T-helper 1 cell treated with Interleukin-12 subunit alpha and Interleukin-12 subunit beta and Interleukin-4 antibody, amounts not matched to agents 30 ng/mL and 1 ng/mL, for 36 hours (primary cell): Measurements from ENCODE around the gene DPH1. TPM values are rescaled to one million over a fixed set of nuclear protein-coding genes. Genes with fewer than 3 reads are reported as not detected.

ENCODE experiments used
- intact Hi-C: fragments of 100-400 bp; cut with micrococcal nuclease; formaldehyde crosslinking; loops from one replicate; pipeline ENCODE4 v1.15.1; 2024
- total RNA-seq: library from RNA; stranded (reverse); gene quantifications from 2 replicates; pipeline ENCODE4 v1.2.3, GENCODE V29; 2022

DPH1 gene
- total RNA-seq, 1 donor from 2014 or later, result 48.8 TPM

GRCh38 chr17:2076087-2076984, 46.4 kb downstream of the DPH1 start:
- intact Hi-C loops, result no loop called here

GRCh38 chr17:2077040-2077439, 47.1 kb downstream of the DPH1 start:
- intact Hi-C loops, result no loop called here

- intact Hi-C loops, result no loop called here
Measured at GRCh38 chr17:2081564-2081963, 51.6 kb downstream of the DPH1 start.

GRCh38 chr17:2082003-2082781, 52.2 kb downstream of the DPH1 start:
- intact Hi-C loops, result no loop called here

- intact Hi-C loops, result no loop called here
Measured at GRCh38 chr17:2083613-2084035, 53.7 kb downstream of the DPH1 start.

- intact Hi-C loops, result no loop called here
Measured at GRCh38 chr17:2084036-2084765, 54.2 kb downstream of the DPH1 start.

GRCh38 chr17:2084766-2085647, 55.1 kb downstream of the DPH1 start:
- intact Hi-C loops, result loop anchor here (5.0 kb wide), 1 partner anchor 72 kb away; no protein-coding TSS in a partner anchor

GRCh38 chr17:2085648-2085949, 55.6 kb downstream of the DPH1 start:
- intact Hi-C loops, result loop anchor here (5.0 kb wide), 1 partner anchor 72 kb away; no protein-coding TSS in a partner anchor

- intact Hi-C loops, result loop anchor here (5.0 kb wide), 1 partner anchor 71 kb away; no protein-coding TSS in a partner anchor
Measured at GRCh38 chr17:2086306-2086705, 56.4 kb downstream of the DPH1 start.

- intact Hi-C loops, result loop anchor here (5.0 kb wide), 1 partner anchor 70 kb away; no protein-coding TSS in a partner anchor
Measured at GRCh38 chr17:2087597-2088211, 57.8 kb downstream of the DPH1 start.

GRCh38 chr17:2089021-2089422, 59.1 kb downstream of the DPH1 start:
- intact Hi-C loops, result loop anchor here (1.0 to 5.0 kb wide), 9 partner anchors 12 to 372 kb away; no protein-coding TSS in a partner anchor

- intact Hi-C loops, result no loop called here
Measured at GRCh38 chr17:2090210-2090641, 60.3 kb downstream of the DPH1 start.

GRCh38 chr17:2090804-2091534, 61.0 kb downstream of the DPH1 start:
- intact Hi-C loops, result no loop called here

- intact Hi-C loops, result no loop called here
Measured at GRCh38 chr17:2092253-2092652, 62.3 kb downstream of the DPH1 start.

GRCh38 chr17:2093349-2093748, 63.4 kb downstream of the DPH1 start:
- intact Hi-C loops, result no loop called here
